ENCODE measurements around the gene TMEM97. TPM values are rescaled to one million over a fixed set of nuclear protein-coding genes. Genes with fewer than 3 reads are reported as not detected.

The TMEM97 gene
- polyA plus RNA-seq, 1 experiment: 16.1 TPM

GRCh38 chr17:28345419-28346198 is 26.6 kb downstream of the TMEM97 start:
- no peak overlapping the region for H3K4me3 ChIP-seq (ENCODE audit: low read depth, low read length)
- ChIA-PET CTCF (interaction anchor here (0.8 kb wide), 1 partner anchor 195 kb away, joined by 3 read pairs; no protein-coding TSS in a partner anchor), POLR2A (interaction anchor here (2.2 to 3.4 kb wide), 2 partner anchors 10 to 12 kb away, joined by 24 to 28 read pairs; partner anchors contain the start of genes IFT20, POLDIP2 and TNFAIP1)
- H3K9me3 ChIP-seq (ENCODE audit: control insufficient read depth, insufficient read depth, low read length): no peaks in the 10 kb centered on the region
- peak overlapping the region; percentile 43 for H3K27ac ChIP-seq (ENCODE audit: low read depth, low read length)
- H3K27me3 ChIP-seq (ENCODE audit: control insufficient read depth, insufficient read depth, low read length): no peaks in the 10 kb centered on the region
- TF ChIP-seq CTCF (IDR thresholded peaks at IDR 0.05; ENCODE audit: low read depth, low read length): no peak
- no peak for DNase-seq (ENCODE audit: low read depth, low spot score)

GRCh38 chr17:28346199-28346580 is 27.2 kb downstream of the TMEM97 start:
- peak overlapping the region; percentile 89 for H3K27ac ChIP-seq (ENCODE audit: low read depth, low read length)
- H3K9me3 ChIP-seq (ENCODE audit: control insufficient read depth, insufficient read depth, low read length): no peaks in the 10 kb centered on the region
- no peak overlapping the region for H3K4me3 ChIP-seq (ENCODE audit: low read depth, low read length)
- no peak for TF ChIP-seq CTCF (IDR thresholded peaks at IDR 0.05; ENCODE audit: low read depth, low read length)
- POLR2A ChIA-PET: interaction anchor here (2.2 to 3.4 kb wide), 2 partner anchors 11 kb away, joined by 24 to 28 read pairs; partner anchors contain the start of genes IFT20, POLDIP2 and TNFAIP1
- CTCF ChIA-PET: interaction anchor here (0.8 kb wide), 1 partner anchor 195 kb away, joined by 3 read pairs; no protein-coding TSS in a partner anchor
- no peak for DNase-seq (ENCODE audit: low read depth, low spot score)
- no peaks in the 10 kb centered on the region for H3K27me3 ChIP-seq (ENCODE audit: control insufficient read depth, insufficient read depth, low read length)

GRCh38 chr17:28346746-28347246 is 27.8 kb downstream of the TMEM97 start:
- no peak for DNase-seq (ENCODE audit: low read depth, low spot score)
- Histone ChIP-seq H3K27me3 (ENCODE audit: control insufficient read depth, insufficient read depth, low read length) (no peaks in the 10 kb centered on the region), H3K4me3 (ENCODE audit: low read depth, low read length) (no peak overlapping the region), H3K9me3 (ENCODE audit: control insufficient read depth, insufficient read depth, low read length) (no peaks in the 10 kb centered on the region), H3K27ac (ENCODE audit: low read depth, low read length) (peak overlapping the region; percentile 89)
- TF ChIP-seq CTCF (IDR thresholded peaks at IDR 0.05; ENCODE audit: low read depth, low read length): peak; percentile 46
- CTCF ChIA-PET: interaction anchor here (0.8 kb wide), 1 partner anchor 194 kb away, joined by 3 read pairs; no protein-coding TSS in a partner anchor
- POLR2A ChIA-PET: interaction anchor here (0.9 to 3.4 kb wide), 3 partner anchors 9 to 11 kb away, joined by 3 to 28 read pairs (median 24); partner anchors contain the start of genes IFT20, POLDIP2 and TNFAIP1

GRCh38 chr17:28347261-28347891 is 28.4 kb downstream of the TMEM97 start:
- ChIA-PET CTCF (no interaction called here), POLR2A (interaction anchor here (0.9 to 3.4 kb wide), 3 partner anchors 9 to 12 kb away, joined by 3 to 28 read pairs (median 24); partner anchors contain the start of genes IFT20, POLDIP2 and TNFAIP1)
- peak; percentile 75 for DNase-seq (ENCODE audit: low read depth, low spot score)
- no peak overlapping the region for H3K4me3 ChIP-seq (ENCODE audit: low read depth, low read length)
- TF ChIP-seq CTCF (IDR thresholded peaks at IDR 0.05; ENCODE audit: low read depth, low read length): no peak
- H3K27ac ChIP-seq (ENCODE audit: low read depth, low read length): peak overlapping the region; percentile 89
- H3K27me3 ChIP-seq (ENCODE audit: control insufficient read depth, insufficient read depth, low read length): no peaks in the 10 kb centered on the region
- H3K9me3 ChIP-seq (ENCODE audit: control insufficient read depth, insufficient read depth, low read length): no peaks in the 10 kb centered on the region

Measured in AG04450 (cell line).